Measurements from ENCODE around the gene SETBP1. TPM values are rescaled to one million over a fixed set of nuclear protein-coding genes. Genes with fewer than 3 reads are reported as not detected.

SETBP1 gene
- total RNA-seq, 1 experiment from 2014 or later, result 11.9 TPM

- Histone ChIP-seq H3K4me3 (no peak overlapping the region), H3K36me3 (no peaks in the 10 kb centered on the region), H3K27me3 (no peaks in the 10 kb centered on the region), H3K27ac (no peak overlapping the region), H3K9me3 (replicated peaks) (no peaks in the 10 kb centered on the region), H3K4me1 (no peaks in the 10 kb centered on the region)
- no peak for DNase-seq
Observed at GRCh38 chr18:45069546-45069945, 388.9 kb downstream of the SETBP1 start.

GRCh38 chr18:45071956-45072355, 391.3 kb downstream of the SETBP1 start:
- Histone ChIP-seq H3K9me3 (replicated peaks) (no peaks in the 10 kb centered on the region), H3K27ac (no peak overlapping the region), H3K27me3 (no peaks in the 10 kb centered on the region), H3K4me3 (no peak overlapping the region), H3K4me1 (no peaks in the 10 kb centered on the region), H3K36me3 (no peaks in the 10 kb centered on the region)
- DNase-seq, result no peak

GRCh38 chr18:45073556-45073955, 392.9 kb downstream of the SETBP1 start:
- DNase-seq, result no peak
- Histone ChIP-seq H3K27ac (no peak overlapping the region), H3K36me3 (no peaks in the 10 kb centered on the region), H3K27me3 (no peaks in the 10 kb centered on the region), H3K4me3 (no peak overlapping the region), H3K9me3 (replicated peaks) (no peaks in the 10 kb centered on the region), H3K4me1 (no peaks in the 10 kb centered on the region)

GRCh38 chr18:45081566-45082181, 401.0 kb downstream of the SETBP1 start:
- H3K36me3 ChIP-seq, result no peaks in the 10 kb centered on the region
- no peaks in the 10 kb centered on the region for H3K9me3 ChIP-seq (replicated peaks)
- H3K27me3 ChIP-seq, result no peaks in the 10 kb centered on the region
- peak in 1 of 2 experiments; percentile 2 for DNase-seq
- no peak overlapping the region for H3K27ac ChIP-seq
- H3K4me3 ChIP-seq, result no peak overlapping the region
- H3K4me1 ChIP-seq, result no peaks in the 10 kb centered on the region

- peak; percentile 8 to 51 for DNase-seq
- H3K27me3 ChIP-seq, result no peaks in the 10 kb centered on the region
- H3K4me3 ChIP-seq, result peak overlapping the region; percentile 23
- H3K36me3 ChIP-seq, result no peaks in the 10 kb centered on the region
- no peaks in the 10 kb centered on the region for H3K4me1 ChIP-seq
- no peaks in the 10 kb centered on the region for H3K9me3 ChIP-seq (replicated peaks)
- H3K27ac ChIP-seq, result peak overlapping the region; percentile 53
Observed at GRCh38 chr18:45083226-45083855, 402.7 kb downstream of the SETBP1 start.

- Histone ChIP-seq H3K27ac (no peak overlapping the region), H3K4me3 (no peak overlapping the region), H3K4me1 (no peaks in the 10 kb centered on the region), H3K36me3 (no peaks in the 10 kb centered on the region), H3K9me3 (replicated peaks) (no peaks in the 10 kb centered on the region), H3K27me3 (no peaks in the 10 kb centered on the region)
- no peak for DNase-seq
Observed at GRCh38 chr18:45084206-45084605, 403.5 kb downstream of the SETBP1 start.

GRCh38 chr18:45085916-45086624, 405.4 kb downstream of the SETBP1 start:
- Histone ChIP-seq H3K27me3 (no peaks in the 10 kb centered on the region), H3K9me3 (replicated peaks) (no peaks in the 10 kb centered on the region), H3K36me3 (no peaks in the 10 kb centered on the region), H3K27ac (no peak overlapping the region), H3K4me1 (no peaks in the 10 kb centered on the region), H3K4me3 (no peak overlapping the region)
- DNase-seq, result no peak

GRCh38 chr18:45086777-45087176, 406.1 kb downstream of the SETBP1 start:
- H3K27ac ChIP-seq, result no peak overlapping the region
- H3K27me3 ChIP-seq, result no peaks in the 10 kb centered on the region
- no peak for DNase-seq
- no peak overlapping the region for H3K4me3 ChIP-seq
- no peaks in the 10 kb centered on the region for H3K4me1 ChIP-seq
- no peaks in the 10 kb centered on the region for H3K9me3 ChIP-seq (replicated peaks)
- H3K36me3 ChIP-seq, result no peaks in the 10 kb centered on the region

GRCh38 chr18:45090526-45091140, 409.9 kb downstream of the SETBP1 start:
- no peak for DNase-seq
- Histone ChIP-seq H3K36me3 (no peaks in the 10 kb centered on the region), H3K27ac (no peak overlapping the region), H3K4me1 (no peaks in the 10 kb centered on the region), H3K9me3 (replicated peaks) (no peaks in the 10 kb centered on the region), H3K27me3 (no peaks in the 10 kb centered on the region), H3K4me3 (no peak overlapping the region)

- no peaks in the 10 kb centered on the region for H3K4me1 ChIP-seq
- no peaks in the 10 kb centered on the region for H3K27me3 ChIP-seq
- H3K27ac ChIP-seq, result no peak overlapping the region
- no peak for DNase-seq
- H3K9me3 ChIP-seq (replicated peaks), result no peaks in the 10 kb centered on the region
- no peaks in the 10 kb centered on the region for H3K36me3 ChIP-seq
- no peak overlapping the region for H3K4me3 ChIP-seq
Observed at GRCh38 chr18:45100321-45101105, 419.8 kb downstream of the SETBP1 start.

- Histone ChIP-seq H3K4me3 (no peak overlapping the region), H3K27ac (no peak overlapping the region), H3K4me1 (peaks cover 2% of the 10 kb centered on the region; the same call in 1 of the 2 replicates), H3K9me3 (replicated peaks) (no peaks in the 10 kb centered on the region), H3K36me3 (no peaks in the 10 kb centered on the region), H3K27me3 (no peaks in the 10 kb centered on the region)
- no peak for DNase-seq
Observed at GRCh38 chr18:45102126-45102525, 421.4 kb downstream of the SETBP1 start.

- no peaks in the 10 kb centered on the region for H3K9me3 ChIP-seq (replicated peaks)
- H3K4me1 ChIP-seq, result peaks cover 2% of the 10 kb centered on the region; the same call in 1 of the 2 replicates
- no peaks in the 10 kb centered on the region for H3K36me3 ChIP-seq
- no peak overlapping the region for H3K4me3 ChIP-seq
- DNase-seq, result no peak
- no peak overlapping the region for H3K27ac ChIP-seq
- no peaks in the 10 kb centered on the region for H3K27me3 ChIP-seq
Observed at GRCh38 chr18:45102863-45103262, 422.2 kb downstream of the SETBP1 start.

GRCh38 chr18:45103319-45104048, 422.8 kb downstream of the SETBP1 start:
- Histone ChIP-seq H3K4me1 (peaks cover 2% of the 10 kb centered on the region; the same call in 1 of the 2 replicates), H3K27me3 (no peaks in the 10 kb centered on the region), H3K27ac (no peak overlapping the region), H3K4me3 (no peak overlapping the region), H3K9me3 (replicated peaks) (no peaks in the 10 kb centered on the region), H3K36me3 (no peaks in the 10 kb centered on the region)
- no peak for DNase-seq

GRCh38 chr18:45104049-45104395, 423.3 kb downstream of the SETBP1 start:
- Histone ChIP-seq H3K27me3 (no peaks in the 10 kb centered on the region), H3K4me3 (no peak overlapping the region), H3K9me3 (replicated peaks) (no peaks in the 10 kb centered on the region), H3K27ac (no peak overlapping the region), H3K4me1 (peaks cover 2% of the 10 kb centered on the region; the same call in 1 of the 2 replicates), H3K36me3 (no peaks in the 10 kb centered on the region)
- DNase-seq, result no peak
